Activated naive CD4-positive, alpha-beta T cell treated with Interleukin-2 at 50 U/mL for 16 hours (primary cell): ENCODE data around the gene CCT7.
"Not testable (repeated sequence)": the region's sequence is repeated elsewhere in the genome, so short reads cannot be mapped to it uniquely, and the experiment has no call there.

Source experiments
- DNase-seq: peaks from one replicate; pipeline ENCODE4 v3.0.0-alpha.2; 2020

CCT7 gene

GRCh38 chr2:73233932-73234832, at the start of gene CCT7:
CCT7 (plus strand) TSS chr2:73234308; CDS start chr2:73234379, 71 bp downstream.
- DNase-seq = peak; percentile 89

GRCh38 chr2:73185965-73186364, 48.1 kb upstream of the CCT7 start:
- no peak for DNase-seq

DNA sequence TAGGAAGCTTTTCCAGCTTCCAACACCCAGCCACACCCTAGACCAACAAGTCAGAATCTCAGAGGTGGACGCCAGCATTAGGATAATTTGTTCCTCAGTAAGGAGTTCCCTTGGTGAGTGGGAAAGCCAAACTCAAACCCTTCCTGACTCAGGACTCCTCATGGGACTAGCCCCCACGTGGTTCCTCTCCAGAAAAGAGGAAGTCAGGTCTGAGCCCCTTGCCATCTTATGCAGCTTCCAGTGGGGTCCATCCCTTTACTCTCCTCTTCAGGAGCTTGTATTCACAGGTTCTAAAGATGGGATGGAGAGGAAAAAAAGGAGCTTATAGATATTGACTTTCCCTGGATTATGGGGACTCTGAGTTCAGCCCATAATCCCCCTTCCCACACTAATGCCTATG, 46.6 kb upstream of the CCT7 start:
- no peak for DNase-seq

DNA sequence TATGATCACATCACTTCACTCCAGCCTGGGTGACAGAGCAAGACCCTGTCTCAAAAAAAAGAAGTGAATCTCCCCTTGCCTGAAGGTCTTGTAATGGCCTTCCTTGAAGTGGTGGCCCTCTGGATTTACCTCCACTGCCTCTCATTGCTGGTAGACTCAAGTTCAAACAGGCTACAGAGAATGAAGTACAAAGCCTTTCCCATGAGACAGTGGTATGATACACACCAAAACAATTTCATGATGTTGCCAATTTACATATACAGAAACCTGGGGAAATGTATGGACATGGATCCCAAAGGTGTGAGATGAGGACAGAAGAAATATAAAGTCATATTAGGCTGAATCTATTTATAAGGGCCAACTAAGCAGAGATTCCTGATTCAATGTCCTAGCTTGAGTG, 36.5 kb upstream of the CCT7 start:
- DNase-seq = no peak

DNA sequence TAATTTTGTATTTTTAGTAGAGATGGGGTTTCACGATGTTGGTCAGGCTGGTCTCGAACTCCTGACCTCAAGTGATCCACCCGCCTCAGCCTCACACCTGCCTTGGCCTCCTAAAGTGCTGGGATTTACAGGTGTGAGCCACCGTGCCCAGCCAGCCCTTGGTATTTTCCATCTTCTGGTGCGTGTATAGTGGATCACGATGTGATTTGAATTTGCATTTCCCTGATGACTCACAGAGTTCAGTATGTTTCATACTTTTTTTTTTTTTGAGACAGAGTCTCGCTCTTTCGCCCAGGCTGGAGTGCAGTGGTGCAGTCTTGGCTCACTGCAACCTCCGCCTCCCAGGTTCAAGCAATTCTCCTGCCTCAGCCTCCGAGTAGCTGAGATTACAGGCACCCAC, 33.8 kb upstream of the CCT7 start:
- not testable (repeated sequence) for DNase-seq

GRCh38 chr2:73202156-73203054, 31.7 kb upstream of the CCT7 start, which contains the start of gene NOTO:
NOTO (plus strand) TSS chr2:73202574; CDS start chr2:73202667, 93 bp downstream.
- peak; percentile 11 for DNase-seq

DNA sequence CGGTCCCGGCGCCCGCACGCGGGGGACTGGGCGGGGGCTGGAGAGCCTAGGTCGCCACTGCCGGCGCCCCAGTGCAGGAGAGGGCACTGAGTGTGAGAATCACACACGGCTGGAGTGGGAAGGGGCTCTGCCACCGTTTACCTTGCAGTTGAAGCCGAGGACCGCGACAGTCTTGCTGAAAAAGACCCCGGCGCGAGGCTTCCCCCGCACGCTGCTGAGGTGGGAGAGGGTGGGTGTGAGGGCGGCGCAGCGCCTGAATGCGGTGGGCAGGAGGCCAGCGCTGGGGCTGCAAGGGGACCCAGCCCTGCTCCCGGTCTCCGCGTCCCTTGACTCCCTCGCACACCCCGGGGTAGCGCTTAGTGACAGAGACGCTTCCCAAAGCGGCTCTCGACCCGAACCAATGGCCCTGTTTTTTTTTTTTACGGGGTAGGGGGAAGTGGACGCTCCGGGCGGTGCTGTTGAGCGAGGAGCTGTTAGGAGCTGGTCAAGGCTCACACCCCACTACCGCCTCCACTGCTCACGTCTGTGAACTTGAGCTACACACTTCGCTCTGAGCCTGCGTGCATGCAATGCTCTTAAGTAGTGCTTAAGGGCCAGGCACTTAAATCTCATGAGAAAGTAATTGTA, 30.9 kb upstream of the CCT7 start:
- no peak for DNase-seq

GRCh38 chr2:73205611-73206010, 28.5 kb upstream of the CCT7 start:
- DNase-seq = no peak

DNA sequence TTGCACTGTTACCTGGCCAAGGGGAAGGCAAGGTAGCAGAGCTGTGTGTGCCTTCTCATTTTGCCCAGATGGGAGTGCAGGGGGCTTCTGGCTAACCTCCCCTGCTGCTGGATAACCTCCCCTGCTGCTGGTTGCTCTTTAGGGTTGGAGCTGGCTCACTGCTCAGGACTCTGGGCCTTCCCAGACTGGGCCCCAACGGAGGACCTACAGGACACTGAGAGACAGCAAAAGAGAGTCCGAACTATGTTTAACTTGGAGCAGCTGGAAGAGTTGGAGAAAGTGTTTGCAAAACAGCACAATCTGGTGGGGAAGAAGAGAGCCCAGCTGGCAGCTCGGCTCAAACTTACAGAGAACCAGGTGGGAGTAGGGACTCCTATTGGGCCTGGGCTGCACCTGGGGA, 25.9 kb upstream of the CCT7 start:
- no peak for DNase-seq

DNA sequence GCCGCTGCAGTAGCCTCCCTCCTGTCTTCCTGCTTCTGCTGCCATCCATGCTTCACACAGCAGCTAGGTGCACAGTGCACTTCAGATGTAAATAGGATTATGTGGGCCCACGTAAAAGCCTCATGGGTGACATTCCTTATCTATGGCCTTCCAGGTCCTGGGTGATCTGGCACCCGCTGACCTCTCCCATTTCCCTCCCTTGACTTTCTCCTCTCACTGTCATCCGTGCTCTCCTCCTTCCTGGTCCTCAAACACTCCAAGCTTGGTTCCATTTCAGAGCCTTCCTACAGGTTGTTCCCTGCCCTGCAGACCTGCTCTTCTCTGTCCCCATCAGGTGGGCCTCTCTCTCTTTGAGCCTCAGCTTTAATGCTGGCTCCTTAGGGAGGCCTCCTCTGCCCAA, 24.1 kb upstream of the CCT7 start:
- DNase-seq = no peak

- DNase-seq = no peak
These were observed 23.4 kb upstream of the CCT7 start for GRCh38 chr2:73210696-73211095.

- no peak for DNase-seq
These were observed 22.0 kb upstream of the CCT7 start for GRCh38 chr2:73212098-73212447.

GRCh38 chr2:73212448-73213176, 21.5 kb upstream of the CCT7 start:
- peak; percentile 81 for DNase-seq

DNA sequence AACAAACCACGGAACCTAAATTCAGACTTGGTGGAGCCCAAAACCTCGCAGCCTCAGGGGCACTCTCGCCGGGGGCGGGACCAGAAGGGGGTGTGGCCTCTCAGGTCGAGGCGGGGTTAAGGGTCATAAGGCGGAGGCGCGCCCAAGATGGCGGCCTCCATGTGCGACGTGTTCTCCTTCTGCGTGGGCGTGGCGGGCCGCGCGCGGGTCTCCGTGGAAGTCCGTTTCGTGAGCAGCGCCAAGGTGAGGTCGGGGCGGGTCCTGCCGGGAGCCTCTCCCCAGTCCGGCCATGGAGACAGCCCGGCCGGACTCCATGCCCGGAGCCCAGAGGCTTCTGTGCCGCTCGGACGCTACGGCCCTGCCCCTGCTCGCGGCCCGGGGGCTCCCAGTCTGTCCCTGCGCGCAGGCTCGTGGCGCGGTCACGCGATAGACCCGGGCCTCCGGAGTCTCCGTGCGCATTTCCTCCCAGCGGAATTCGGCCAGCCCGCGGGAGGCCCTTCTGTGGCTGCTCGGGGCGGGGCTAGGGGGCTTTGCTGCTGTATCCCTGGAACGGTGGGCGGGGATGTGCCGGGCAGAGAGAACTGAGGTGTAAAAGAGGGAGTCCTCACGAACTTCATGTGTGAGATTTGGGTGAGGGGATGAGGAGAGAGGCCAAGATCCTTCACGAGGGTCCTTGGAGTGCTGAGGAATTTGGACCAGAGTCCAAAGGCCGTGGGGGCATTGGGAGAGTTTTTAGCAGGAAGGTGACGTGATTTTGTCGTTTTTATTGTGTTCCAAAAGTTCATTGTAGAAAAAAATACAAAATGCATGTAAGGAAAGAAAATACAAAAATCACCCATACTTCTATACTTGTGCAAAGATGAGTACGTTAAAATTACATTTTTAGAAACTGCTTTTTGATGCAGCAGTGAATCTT, 19.7 kb upstream of the CCT7 start, which contains the start of gene SMYD5:
Gene SMYD5, plus strand, starts transcription at position 126 of the 916 bp plus-strand sequence. Its CDS starts 22 bp downstream, at position 148.
- peak; percentile 94 for DNase-seq

DNA sequence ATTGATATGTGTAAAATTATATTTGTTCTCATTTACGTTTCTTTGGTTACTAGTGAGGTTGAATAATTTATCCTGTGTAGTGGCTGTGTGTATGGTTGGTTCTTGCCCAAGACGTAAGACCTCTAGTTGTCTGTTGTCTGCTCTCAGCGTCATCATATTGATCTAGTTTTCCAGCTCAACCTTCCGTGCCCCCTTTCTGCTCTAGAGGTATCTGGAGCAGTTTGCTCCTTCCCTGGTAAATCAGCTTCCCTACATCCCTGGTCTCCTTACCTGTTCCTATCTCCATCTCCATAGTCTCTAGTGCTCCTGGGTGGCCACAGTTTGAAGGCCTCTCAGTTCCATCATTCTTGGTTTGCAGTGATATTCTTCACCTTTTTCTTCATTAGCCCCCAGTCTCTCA, 18.9 kb upstream of the CCT7 start:
- DNase-seq = no peak

GRCh38 chr2:73217160-73217559, 16.9 kb upstream of the CCT7 start:
- no peak for DNase-seq

DNA sequence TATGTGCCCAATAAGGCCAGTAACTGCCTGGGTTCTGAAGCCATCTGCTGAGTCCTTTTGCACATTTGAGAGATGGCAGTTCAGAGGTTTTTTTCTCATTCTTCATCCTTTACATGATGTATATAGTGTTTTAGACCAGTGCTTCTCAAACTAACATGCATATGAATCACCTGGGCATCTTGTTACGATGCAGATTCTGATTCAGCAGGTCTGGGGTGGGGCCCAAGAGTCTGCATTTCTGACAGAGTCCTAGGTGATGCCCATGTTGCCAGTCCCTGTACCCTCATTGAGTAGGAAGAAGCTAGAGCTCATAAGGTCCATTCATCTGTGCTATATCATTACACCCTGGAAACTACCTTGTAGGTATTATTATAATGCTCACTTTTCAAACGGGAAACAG, 16.3 kb upstream of the CCT7 start:
- DNase-seq = no peak

DNA sequence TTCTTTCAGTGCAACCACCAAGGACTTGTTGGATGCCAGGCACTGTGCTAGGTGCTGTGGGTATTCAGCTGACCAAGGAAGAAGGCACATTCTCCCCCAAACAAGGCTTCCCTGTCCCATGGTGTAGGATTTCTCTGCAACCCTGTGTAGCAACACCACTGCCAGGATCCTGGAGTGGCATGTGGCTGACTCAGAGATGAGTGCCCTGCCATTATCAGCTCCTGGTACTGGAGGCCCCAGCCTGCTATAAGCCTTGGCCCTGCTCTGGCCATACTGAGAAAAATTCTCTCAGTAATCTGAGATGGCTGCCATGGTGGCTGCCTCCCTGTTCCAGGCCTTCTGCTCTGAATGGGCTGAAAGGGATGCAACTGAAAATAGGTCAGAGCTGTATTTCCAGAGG, 15.8 kb upstream of the CCT7 start:
- no peak for DNase-seq

DNA sequence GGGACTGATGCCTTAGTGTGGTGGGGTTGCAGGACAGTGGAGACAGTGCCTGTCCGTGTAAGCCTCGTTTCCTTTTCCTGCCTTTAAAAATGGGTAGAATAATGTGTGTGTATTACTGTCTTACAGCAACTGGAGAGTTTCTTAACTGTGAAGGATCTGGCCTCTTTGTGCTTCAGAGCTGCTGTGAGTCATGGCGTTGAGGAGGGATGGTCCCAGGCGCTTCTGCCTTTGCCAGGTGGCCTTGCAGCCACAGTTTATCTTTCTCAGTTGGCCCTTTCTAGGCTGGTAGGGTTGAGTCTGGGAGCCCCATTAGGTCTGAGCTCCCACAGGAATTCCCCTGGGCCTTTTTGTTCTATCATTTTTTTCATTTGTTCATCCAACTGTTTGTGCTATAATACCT, 10.3 kb upstream of the CCT7 start:
- no peak for DNase-seq

- DNase-seq = no peak
These were observed 8.4 kb upstream of the CCT7 start for GRCh38 chr2:73225513-73226360.
